ENCODE results near the gene COL2A1.

Gene COL2A1

GRCh38 chr12:47927346-47927745, 76.9 kb downstream of the COL2A1 start:
- H3K9me3 ChIP-seq (ENCODE audit: control insufficient read depth, insufficient read depth, low read depth, low read length) = no peaks in the 10 kb centered on the region
- CTCF ChIA-PET = interaction anchor here (1.3 to 1.8 kb wide), 3 partner anchors 22 to 90 kb away, joined by 3 to 9 read pairs (median 5); partner anchors contain the start of gene VDR
- H3K4me1 ChIP-seq (ENCODE audit: control insufficient read depth, insufficient read depth, low read length) = no peaks in the 10 kb centered on the region
- no peak overlapping the region for H3K4me3 ChIP-seq (ENCODE audit: low read depth, low read length)
- H3K36me3 ChIP-seq (ENCODE audit: control insufficient read depth in 2 of 2, insufficient read depth in 1 of 2, low read length in 2 of 2) = no peaks in the 10 kb centered on the region
- H3K27ac ChIP-seq (ENCODE audit: extremely low read depth, low read depth, low read length) = no peak overlapping the region
- TF ChIP-seq ZNF157 (tag by site-specific recombination; IDR thresholded peaks at IDR 0.05) = no peak
- no peak for TF ChIP-seq GFI1B (tag by site-specific recombination; IDR thresholded peaks at IDR 0.05)
- TF ChIP-seq ELK4 (IDR thresholded peaks at IDR 0.05; ENCODE audit: borderline replicate concordance, low read depth, low read length) = no peak
- POLR2A ChIA-PET = no interaction called here

Measured in HEK293 (cell line).